Femur (tissue), 1 donor: Measurements from ENCODE around the gene FAM78A.
"Not testable (repeated sequence)": the region's sequence is repeated elsewhere in the genome, so short reads cannot be mapped to it uniquely, and the experiment has no call there.

Source experiments
- DNase-seq: peaks from one replicate; pipeline ENCODE4 v3.0.0-alpha.2; 2017

Gene FAM78A

DNA sequence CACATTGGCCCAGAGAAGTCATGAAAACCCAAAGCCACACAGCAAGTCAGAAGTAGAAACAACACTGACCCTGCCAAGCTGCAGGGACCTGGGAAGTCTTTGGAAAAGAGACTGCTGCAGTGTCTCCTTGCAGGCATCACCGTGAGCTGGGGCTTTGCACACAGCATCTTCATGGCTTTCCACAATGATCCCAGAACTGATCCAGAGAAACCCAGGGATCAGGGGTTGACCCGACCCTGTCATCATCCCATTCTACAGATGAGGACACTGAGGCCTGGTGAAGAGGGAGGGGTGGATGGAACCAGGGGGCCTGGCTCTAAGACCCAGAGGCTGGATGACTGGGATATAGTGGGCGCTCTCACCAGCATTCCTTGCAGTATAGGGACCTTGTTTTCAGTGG, 4.3 kb upstream of the FAM78A start:
- DNase-seq, result no peak

DNA sequence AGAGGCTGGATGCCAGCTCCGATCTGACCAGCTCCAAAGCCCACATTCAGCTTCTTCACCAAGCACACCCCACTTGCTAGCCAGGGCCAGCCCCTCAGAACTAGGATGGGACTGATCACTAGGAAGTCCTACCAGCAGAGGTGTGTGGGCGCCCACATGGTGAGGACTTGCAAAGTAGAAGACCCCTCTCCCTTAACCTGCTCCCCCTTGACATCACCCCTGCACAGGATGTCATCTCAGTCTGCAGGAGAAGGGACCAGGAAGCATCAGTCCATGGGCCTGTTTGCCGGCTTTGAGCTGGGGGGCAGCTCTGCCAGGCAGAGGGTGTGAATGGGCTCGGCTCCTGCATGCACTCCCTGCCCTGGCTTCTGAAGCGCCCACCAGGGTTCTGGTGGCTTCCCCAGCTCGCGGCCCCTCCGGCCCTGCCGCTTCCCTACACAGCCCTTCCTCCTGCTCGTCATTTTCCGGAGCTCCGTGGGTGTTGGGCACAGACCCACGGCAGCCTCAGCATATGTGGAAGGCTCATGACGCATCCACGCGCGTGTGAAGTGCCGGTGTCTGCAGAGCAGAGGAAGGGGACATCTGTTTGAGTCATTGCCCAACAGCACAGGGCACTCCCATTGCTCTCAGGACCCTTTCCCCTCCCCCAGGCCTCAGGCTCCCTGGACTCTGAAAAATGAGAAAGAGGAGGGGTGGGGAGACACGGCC, 3.7 kb upstream of the FAM78A start:
- DNase-seq, result no peak

DNA sequence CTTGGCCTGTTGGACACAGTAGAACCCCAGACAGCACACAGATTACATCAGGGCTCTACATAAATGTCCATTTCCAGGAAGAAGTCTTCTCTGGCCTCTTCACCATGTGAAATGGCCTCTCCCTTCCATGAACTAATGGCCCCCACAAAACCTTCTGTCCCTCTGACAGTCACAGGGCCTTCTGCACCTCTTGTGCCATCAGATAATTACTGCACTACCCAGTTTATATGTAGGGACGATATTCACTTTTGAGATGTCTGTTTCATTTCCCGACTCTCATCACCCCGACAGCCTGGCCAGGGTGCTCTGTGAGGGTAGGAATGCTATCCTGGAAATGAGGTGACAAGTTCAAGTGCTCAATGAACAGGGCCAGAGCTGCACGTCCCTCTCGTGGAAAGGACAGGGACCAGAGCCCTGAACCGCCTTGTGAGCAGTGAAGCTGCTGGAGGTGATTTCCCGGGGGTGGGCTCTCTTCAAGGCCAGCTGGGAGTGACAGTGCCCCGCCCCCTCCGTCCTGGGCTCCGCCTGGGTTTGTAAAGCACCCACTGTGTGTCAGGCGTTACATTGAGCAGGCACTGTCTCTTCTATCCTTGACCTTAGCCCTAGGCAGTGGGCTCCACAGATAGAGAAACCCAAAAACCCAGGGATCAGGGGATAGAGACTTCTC, 3.0 kb upstream of the FAM78A start:
- no peak for DNase-seq

DNA sequence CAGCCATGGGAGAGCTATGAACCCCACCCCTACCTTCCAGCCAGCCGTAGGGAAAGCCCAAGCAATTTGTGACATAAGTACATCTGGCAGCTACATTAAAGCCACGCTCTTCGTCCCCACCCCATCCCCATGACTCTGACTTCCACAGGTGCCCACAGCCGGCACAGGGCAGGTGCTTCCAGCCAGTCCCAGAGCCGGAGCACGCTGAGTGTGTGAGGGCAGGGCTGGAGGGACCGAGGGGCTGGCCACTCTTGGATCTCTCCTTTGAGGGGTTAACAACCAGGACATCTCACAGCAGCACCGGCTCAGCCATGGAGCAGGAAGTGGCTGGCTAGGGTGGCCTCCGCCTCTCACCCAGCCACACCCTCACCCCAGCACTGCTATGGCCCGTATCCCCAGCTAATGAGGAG, 2.4 kb upstream of the FAM78A start:
- no peak for DNase-seq

DNA sequence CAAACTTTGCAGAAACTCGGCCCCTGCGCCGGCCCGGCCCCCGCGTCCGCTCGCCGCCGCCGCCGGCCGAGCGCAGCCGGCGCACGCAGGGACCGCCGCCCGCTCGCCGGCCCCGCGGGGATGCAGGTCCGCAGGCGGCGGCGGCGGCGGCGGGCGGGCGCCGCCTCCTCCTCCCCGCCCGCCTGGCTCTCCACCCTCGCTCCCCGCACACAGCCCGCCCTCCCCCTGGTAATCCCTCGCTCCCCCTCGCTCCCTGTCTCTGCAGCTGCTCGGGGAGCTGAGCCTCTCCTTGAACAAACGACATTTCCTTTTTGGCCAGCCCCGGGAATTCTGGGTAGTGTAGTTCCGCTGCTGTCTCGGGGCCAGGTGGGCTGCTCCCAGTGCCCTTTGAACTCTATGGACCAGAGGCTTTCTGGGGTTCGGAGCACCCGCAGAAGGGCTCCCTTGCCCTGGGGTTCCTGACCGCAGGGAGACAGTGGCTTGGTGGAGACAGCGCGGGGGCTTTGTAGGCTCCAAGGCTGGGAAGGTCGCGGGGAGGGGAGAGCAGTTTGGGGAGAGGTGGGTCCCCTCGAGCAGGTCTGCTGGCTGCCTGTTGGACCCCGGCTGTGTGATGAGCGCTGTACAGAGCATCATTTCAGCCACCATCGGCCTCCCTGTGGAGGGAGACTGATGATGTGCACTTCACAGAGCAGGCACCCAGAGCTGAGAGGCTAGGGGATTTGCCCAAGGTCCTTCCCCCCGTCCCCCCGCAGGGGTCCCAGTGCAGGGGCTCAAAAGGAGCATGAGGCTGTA, 1.8 kb upstream of the FAM78A start:
- peak; percentile 93 for DNase-seq

DNA sequence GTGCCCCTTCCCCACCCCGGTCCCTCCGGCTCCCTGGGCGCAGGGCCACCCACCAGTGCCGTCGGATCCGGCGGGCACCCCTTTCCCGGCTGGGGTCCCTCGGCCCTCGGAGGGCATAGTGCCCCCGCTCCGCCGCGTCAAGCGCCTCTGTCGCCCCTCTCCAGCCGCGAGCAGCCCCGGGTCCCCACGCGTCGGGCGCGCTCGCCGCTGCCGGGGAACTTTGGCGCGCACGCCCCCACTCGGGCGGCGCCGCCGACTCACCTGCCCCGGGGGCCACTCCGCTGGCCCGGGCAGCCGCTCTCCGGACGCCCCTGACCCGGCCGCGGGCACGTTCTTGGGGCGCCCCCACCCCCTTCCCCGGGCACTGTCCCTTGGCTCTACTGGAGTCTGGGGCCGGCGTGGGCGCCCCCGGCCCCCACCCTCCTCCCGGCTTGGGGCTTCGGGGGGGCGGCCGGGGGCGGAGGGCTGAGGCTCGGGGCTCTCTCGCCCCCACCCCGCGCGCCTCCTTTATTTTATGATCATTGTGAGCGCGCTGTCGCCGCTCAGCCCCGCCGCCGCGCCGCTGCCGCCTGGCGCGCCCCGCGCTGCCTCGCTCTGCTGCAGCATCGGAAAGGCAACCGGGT, 1.1 kb upstream of the FAM78A start:
- DNase-seq, result no peak

DNA sequence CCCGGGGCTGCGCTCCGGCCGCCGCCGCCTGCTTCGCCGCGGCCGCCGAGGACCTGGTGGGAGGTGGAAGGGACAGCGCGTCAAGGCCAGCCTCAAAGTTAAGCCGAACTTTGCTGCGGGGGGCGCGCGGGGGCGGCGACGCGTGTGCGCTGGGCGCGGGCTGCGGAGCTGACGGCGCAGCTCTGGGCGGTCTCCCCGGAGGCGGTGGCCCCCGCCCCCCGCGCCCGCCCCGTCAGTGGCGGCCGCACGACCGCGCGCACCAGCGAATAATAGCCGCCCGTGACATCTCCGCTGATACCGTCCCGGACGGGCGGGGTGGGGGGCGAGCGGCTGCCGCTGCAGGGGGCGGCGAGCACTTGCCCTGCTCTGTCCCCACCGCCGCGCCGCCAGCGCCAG, 579 bp upstream of the FAM78A start:
- no peak for DNase-seq

DNA sequence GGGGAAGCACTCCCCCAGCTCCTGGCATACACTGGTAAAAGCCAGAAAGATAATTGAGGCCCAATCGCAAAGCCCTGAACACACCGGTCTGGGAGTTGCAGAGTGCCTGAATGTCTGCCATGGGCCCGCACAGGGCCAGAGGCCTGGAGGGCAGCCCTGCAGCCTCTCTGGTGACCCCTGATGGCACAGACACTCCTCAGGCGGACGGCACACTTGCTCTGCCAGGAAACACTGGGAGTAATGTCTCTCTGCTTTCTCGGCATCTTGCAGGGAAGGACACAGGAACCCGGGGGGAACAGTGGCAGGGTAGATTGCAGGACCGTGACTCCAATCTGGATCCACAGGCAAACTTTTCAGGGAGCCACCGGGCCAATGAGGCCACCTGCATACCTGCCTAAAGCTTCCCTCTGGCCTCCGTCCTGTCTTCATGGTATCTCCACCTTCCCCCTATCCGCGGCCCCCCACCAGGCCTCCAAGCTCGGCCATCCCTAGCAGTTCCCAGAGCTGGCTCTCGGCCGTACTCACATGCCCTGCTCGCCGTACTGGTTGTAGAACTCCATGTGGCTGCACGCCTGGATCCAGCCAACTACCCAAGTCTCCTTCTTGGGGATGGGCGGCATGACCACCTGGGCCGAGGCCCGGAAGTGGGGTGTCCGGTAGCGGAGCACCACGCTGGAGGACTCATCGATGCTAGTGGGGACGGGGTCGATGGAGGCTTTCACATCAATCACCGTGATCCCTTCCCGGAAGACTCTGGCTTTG, 797 bp downstream of the FAM78A start:
- DNase-seq, result peak; percentile 54

DNA sequence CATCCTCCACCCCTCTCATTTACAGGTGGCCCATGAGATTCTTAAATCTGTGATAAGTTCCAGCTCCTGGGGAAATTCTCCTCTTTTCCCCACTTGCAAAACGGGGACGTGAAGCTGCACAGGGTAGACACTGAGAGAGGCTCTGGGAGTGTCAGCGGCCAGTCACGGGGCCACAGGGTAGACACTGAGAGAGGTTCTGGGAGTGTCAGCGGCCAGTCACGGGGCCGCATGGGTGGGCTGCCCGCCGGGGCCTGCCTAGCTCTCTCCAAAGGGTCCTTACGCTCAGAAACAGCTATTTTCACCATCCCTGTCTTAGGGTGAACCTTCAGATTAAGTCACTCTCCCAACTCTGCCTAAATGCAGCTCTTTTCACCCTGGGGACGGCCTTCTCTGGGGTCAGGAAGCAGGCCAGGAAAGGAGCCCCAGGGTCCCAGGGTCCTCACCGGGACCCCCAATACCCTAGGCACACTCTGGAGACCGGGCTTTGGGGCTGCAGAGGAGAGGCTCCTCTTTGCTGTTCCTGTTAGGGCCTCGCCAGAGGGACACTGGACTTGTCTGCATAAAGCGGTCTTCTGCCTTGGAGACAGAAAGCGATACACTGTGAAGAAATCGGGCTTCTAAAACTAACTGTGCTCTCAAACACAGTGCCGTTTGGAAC, 1.5 kb downstream of the FAM78A start:
- DNase-seq, result no peak

DNA sequence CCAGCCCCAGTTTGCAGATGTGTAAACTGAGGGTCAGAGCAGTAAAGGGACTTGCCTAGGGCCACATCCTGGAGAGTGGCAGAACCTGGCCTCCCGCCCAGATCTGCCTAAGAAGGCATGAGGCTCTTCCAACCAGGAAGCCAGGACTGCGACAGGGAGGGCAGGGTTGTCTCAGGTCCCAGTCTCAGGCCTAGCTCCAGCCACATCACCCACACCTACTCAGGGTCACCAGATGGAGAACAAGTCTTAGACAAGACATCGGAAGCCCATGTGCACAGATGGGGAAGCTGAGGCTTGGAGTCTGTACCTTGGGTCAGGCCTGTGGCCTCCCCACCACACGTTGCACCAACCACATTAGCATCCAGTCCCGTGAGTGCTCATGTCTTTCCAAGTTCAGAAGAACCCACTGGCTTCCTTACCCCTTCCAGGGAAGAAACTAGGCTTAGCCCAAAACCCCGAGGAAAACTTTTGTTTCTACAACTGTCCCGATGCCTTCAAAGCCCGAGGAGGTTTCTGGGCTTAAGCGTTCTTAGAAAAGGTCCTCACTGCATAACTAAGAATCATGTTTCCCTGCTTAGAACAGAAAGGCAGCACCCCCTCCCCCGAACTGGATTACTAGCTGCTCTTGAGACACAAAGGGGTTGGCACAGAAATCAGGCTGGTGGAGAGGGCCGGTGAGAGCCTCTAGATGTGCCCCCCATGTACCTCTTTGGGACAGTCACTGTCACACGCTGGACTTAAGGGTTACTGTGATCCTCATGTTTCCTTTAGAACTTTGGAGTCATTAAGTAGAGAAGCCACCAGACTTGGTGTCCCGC, 2.2 kb downstream of the FAM78A start:
- no peak for DNase-seq

DNA sequence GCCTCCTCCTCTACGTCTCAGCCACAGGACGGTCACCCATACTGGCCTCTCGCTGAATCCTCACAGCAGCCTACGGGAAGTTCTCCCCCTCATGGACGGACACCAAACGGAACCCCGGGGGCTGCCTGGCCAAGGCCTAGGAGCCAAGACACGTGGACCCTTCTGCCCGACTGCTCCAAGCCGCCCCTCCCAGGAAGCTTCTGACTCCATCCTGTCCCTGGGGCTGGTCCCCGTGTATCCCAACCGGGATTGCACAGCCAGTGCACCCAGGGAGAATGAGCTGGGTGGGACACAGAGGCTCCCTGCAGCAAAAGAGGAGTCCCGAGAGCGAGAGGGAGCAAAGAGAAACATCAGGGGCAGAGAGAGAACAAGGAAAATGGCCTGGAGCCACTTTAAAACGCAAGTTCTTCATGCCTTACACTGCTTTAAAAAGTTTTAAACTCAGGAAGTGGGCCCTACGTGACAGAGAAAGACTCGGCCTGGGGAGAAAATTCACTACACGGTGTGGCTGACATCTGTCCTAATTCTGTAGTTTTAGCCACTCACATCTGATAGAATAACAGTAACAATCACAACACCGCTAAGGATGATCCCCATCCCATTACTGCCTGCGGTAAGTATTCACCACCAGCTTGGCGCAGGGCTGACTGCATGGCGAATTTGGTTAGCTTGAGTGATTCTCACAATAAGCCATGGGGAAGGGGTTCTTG, 3.0 kb downstream of the FAM78A start:
- no peak for DNase-seq

DNA sequence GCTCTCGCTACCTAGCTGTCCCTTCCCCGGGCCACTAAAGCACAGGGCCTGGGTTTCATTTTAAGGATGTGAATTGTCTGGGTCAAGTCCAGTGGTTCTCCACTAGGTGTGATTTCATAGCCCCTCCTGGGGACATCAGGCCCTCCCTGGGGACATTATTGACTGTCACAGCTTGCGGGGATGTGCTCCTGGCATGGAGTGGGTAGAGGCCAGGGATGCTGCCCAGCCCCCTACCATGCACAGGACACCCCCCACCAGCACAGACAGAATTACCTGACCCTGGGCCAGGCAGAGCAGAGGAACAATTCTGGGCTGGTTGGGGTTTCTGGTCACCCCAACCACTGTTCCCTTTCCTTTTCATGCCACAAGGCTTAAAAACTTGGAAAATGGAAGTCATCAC, 4.1 kb downstream of the FAM78A start:
- DNase-seq, result peak; percentile 9

DNA sequence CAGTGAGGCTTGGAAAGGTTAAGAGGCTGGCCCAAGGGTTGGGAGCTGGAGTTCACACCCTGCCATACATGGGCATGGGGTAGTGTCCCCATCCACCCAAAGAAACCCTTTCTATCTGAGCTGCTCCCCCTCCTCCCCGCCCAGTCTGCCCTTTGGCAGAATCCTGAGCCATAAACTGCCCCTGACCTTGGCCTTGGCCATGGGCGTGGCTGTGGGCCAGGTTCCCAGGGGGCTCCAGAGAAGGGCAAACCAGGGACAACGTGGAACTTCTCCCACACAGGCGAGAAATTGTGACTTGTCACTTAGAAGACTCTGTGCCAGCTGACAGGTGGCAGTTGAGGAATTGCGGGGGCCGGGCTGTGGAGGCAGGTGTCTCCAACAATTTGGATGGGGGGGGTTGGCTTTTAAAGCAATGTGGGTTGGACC, 4.8 kb downstream of the FAM78A start:
- no peak for DNase-seq

DNA sequence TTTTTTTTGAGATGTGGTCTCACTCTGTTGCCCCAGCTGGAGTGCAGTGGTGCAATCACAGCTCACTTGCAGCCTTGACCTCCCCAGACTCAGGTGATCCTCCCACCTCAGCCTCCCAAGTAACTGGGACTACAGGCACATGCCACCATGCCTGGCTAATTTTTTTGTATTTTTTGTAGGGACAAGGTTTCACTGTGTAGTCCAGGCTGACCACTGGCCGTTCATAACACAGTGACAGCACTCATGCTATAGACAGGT, 5.4 kb downstream of the FAM78A start:
- not testable (repeated sequence) for DNase-seq

DNA sequence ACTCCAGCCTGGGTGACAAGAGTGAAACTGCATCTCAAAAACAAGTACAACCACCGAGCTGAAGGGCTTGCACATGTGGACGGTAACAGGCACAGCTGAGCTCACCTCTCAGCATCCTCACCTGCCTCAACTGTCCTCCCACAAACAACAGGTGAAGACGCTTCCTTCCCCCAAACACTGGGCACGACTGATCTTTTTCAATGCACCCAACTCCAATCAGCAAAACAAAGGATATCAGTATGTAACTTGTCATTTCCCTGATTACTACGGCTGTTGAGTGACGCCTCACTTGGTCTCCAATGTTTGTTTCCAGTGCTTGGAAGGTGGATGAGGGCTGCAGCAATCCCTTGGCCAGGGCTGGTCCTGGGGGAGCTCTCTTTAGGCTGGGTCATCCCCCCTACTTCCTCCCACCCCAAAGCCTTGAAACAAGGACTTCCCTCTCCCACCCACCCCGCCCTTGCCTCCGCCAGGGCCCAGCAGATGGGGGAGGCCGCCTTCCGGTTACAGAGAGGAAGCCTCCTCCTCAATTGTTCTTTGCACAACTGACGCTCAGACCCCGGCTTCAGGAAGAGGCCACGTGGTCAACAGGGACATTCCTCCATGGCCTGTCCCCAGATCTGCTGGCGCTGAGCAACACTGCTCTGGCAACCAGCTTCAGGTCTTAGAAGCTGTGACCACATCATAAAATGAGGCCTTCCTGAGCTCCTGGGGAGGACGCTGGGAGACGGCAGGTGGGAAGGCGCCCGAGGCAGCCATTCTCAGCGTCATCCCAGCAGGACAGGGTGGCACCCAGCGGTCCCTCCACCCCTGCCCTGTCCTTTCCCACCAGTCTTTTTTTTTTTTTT, 5.9 kb downstream of the FAM78A start:
- DNase-seq, result peak; percentile 74

DNA sequence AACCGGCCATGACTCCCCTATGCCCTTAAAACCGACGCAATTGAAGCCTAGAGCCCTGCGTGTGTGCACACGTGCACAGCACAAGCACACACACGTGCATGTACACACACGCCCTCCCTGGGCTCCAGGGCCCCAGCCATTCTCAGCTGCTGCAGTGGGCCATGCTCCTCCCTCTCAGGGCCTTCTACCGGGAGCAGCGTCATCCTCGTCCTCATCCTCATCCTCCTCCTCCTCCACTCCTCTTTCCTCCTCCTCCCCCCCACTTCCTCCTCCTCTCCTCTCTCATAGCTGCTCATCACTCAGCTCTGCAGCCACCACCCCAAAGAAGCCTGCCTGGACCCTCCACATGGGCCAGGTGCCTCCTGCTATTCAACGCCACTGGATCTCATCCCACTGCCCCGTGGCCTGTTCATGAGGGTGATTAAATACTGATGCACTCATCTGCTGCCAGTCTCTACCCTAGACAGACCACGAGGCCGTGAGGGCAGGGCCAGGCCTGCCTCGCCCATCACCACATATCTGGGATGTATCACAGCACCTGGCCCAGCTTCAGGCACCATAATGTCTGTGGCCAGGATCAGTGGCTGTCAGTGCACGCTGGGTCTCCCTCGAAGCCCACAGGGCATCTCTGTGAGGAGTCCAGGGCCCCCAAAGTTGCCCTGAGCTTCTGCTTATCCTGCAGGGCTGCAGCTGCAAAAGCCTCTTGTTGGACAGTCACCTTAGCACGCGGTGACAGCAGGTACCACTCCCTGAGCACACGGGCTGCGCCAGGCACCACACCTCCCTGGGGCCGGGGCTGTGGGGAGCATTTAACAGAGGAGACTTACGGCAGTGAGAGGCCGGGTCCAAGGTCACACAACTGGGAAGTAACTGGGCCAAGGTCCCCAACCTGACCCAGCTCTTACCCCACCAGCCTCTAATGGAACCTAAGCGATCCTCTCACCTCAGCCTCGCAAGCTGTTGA, 9.8 kb downstream of the FAM78A start:
- no peak for DNase-seq

DNA sequence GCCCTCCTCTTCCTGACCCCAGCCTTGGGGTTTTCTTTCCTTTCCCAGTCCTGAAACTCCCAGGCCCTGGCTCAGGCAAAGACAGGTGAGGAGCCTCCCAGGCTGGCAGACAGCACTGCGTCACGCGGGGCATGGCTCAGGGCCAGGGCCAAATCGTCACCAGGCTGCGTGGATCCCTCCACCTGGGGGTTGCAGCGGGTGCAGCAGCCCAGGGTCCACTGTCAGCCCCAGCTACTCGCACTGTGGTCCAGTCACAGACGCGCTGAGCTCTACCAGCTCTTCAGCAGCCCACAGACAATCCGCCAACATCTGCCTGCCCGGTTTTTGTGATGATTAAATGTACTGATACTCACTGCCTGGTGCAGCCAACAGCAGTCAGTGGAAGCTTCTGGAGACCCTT, 12.1 kb downstream of the FAM78A start:
- no peak for DNase-seq

DNA sequence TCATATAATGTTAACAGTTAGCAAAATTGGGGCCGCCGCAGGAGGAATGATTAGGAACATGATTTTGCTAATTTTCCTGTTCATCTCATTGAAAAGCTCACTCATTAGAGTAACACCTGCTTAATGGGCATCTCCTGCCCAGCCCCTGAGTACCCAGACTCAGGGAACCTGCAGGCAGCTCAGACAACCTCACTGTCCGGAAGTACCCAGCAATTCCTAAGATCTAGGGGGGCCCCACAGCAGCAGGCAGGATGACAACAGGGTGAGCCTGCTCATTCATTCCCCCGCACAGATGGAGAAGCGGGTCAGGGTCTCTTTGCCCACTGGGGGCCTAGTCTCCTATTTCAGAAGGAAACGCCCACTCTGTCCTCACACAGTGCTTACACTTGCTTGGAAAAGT, 12.6 kb downstream of the FAM78A start:
- DNase-seq, result no peak

DNA sequence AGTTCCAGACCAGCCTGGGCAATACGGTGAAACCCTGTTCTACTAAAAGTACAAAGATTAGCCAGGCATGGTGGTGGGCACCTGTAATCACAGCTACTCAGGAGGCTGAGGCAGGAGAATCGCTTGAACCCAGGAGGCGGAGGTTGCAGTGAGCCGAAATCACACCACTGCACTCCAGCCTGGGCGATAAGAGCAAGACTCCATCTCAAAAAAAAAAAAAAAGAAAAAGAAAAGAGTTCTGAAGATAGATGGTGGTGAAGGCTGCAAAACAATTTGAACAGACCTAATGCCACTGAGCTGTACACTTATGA, 13.3 kb downstream of the FAM78A start:
- DNase-seq, result not testable (repeated sequence)
